Liver (tissue), 9 donors: Measurements from ENCODE around the gene CSF2. TPM values are rescaled to one million over a fixed set of nuclear protein-coding genes. Genes with fewer than 3 reads are reported as not detected.

Source experiments
- DNase-seq: peaks from one replicate; pipeline ENCODE4 v3.0.0-alpha.2; 2017; ENCODE audit warnings: low spot score
- H3K27ac ChIP-seq, 2 donors: one replicate each; pipeline ENCODE4 v1.7.0; 2013; ENCODE audit warnings: inconsistent platforms in 2 of 2, low read length in 2 of 2, control low read depth in 1 of 2, low read depth in 1 of 2, mild to moderate bottlenecking in 1 of 2
- H3K27me3 ChIP-seq, 4 donors: one replicate each; pipeline versions ENCODE4 v1.6.1 to v1.7.0; 2013; ENCODE audit warnings: low read length in 3 of 4, inconsistent platforms in 1 of 4, mild to moderate bottlenecking in 1 of 4, moderate library complexity in 1 of 4; ENCODE audit not compliant: control insufficient read depth in 4 of 4, insufficient read depth in 4 of 4
- H3K36me3 ChIP-seq, 4 donors: one replicate each; pipeline versions ENCODE4 v1.6.1 to v1.7.0; 2013; ENCODE audit warnings: low read length in 3 of 4, mild to moderate bottlenecking in 3 of 4, low read depth in 1 of 4, moderate library complexity in 1 of 4; ENCODE audit not compliant: control insufficient read depth in 4 of 4, insufficient read depth in 3 of 4
- H3K4me1 ChIP-seq, 4 donors: one replicate each; pipeline versions ENCODE4 v1.6.1 to v1.7.0; 2013; ENCODE audit warnings: low read length in 3 of 4, mild to moderate bottlenecking in 3 of 4, moderate library complexity in 1 of 4; ENCODE audit not compliant: control insufficient read depth in 4 of 4, insufficient read depth in 4 of 4
- H3K4me3 ChIP-seq, 3 donors: one replicate each; pipeline versions ENCODE4 v1.6.1 to v1.7.0; 2013; ENCODE audit warnings: low read length in 3 of 3, control low read depth in 1 of 3, low read depth in 1 of 3, mild to moderate bottlenecking in 1 of 3
- H3K9ac ChIP-seq, 2 donors: one replicate each; pipeline ENCODE4 v1.7.0; 2013; ENCODE audit warnings: low read length in 2 of 2, mild to moderate bottlenecking in 2 of 2, moderate library complexity in 2 of 2, control low read depth in 1 of 2, low read depth in 1 of 2
- H3K9me3 ChIP-seq, 4 donors: one replicate each; pipeline versions ENCODE4 v1.6.1 to v1.7.0; 2013; ENCODE audit warnings: low read length in 3 of 4; ENCODE audit not compliant: control insufficient read depth in 4 of 4
- FOXA1 ChIP-seq: IDR thresholded peaks from 2 replicates; pipeline ENCODE4 v1.6.1; 2016; ENCODE audit warnings: antibody characterized with exemption
- FOXA2 ChIP-seq: IDR thresholded peaks from 2 replicates; pipeline ENCODE4 v1.6.1; 2016; ENCODE audit warnings: antibody characterized with exemption
- GABPA ChIP-seq, 2 donors: IDR thresholded peaks in 1 of 2; conservative IDR thresholded peaks in 1 of 2; 2 replicates each; pipeline ENCODE4 v1.6.1; 2016; ENCODE audit warnings: antibody characterized with exemption in 2 of 2, mild to moderate bottlenecking in 1 of 2, moderate library complexity in 1 of 2
- HNF4A ChIP-seq, 2 donors: conservative IDR thresholded peaks; 2 replicates each; pipeline ENCODE4 v1.6.1; 2016; ENCODE audit warnings: antibody characterized with exemption in 2 of 2, mild to moderate bottlenecking in 2 of 2
- HNF4G ChIP-seq: IDR thresholded peaks from 2 replicates; pipeline ENCODE4 v1.6.1; 2016; ENCODE audit warnings: antibody characterized with exemption
- JUND ChIP-seq, 2 donors: IDR thresholded peaks; 2 replicates each; pipeline ENCODE4 v1.6.1; 2016; ENCODE audit warnings: antibody characterized with exemption in 2 of 2
- NR2F2 ChIP-seq: IDR thresholded peaks from 2 replicates; pipeline ENCODE4 v1.6.1; 2016; ENCODE audit warnings: antibody characterized with exemption
- RAD21 ChIP-seq, 2 donors: IDR thresholded peaks; 2 replicates each; pipeline ENCODE4 v1.6.1; 2016; ENCODE audit warnings: antibody characterized with exemption in 2 of 2, mild to moderate bottlenecking in 2 of 2
- RXRA ChIP-seq, 2 donors: IDR thresholded peaks; 2 replicates each; pipeline ENCODE4 v1.6.1; 2017 to 2018; ENCODE audit warnings: antibody characterized with exemption in 2 of 2, mild to moderate bottlenecking in 1 of 2
- SP1 ChIP-seq: IDR thresholded peaks from 2 replicates; pipeline ENCODE4 v1.6.1; 2018; ENCODE audit warnings: antibody characterized with exemption, mild to moderate bottlenecking
- TAF1 ChIP-seq: conservative IDR thresholded peaks from 2 replicates; pipeline ENCODE4 v1.6.1; 2016; ENCODE audit warnings: antibody characterized with exemption, mild to moderate bottlenecking
- YY1 ChIP-seq: IDR thresholded peaks from 2 replicates; pipeline ENCODE4 v1.6.1; 2016; ENCODE audit warnings: antibody characterized with exemption, mild to moderate bottlenecking
- WGBS: extraction: QIAGEN DNeasy Blood & Tissue Kit; methylation state at CpG from one replicate; pipeline ENCODE4 v1.1.7; 2013; 5-methylcytosine and 5-hydroxymethylcytosine counted together
- polyA plus RNA-seq, 2 donors: library from polyadenylated mRNA; stranded (reverse) in 1 of 2; unstranded in 1 of 2; fragments of 200-250 nt in 1 of 2; fragments of >200 nt in 1 of 2; fragmentation: Nextera tagmentation in 1 of 2; extraction: Ambion mirVana in 1 of 2; gene quantifications; one replicate each; pipeline versions ENCODE4 v1.2.1 to v1.2.3, GENCODE V29; 2013 to 2015
- total RNA-seq, 2 donors: library from RNA; depleted of rRNA; stranded (reverse); fragments of >200 nt; gene quantifications; one replicate each; pipeline ENCODE4 v1.2.3, GENCODE V29; 2014
- TF ChIP-seq, protein P1 (sequence below): fragments of 150-350 bp; IDR thresholded peaks from 2 replicates; pipeline ENCODE4 v1.5.1; 2017; ENCODE audit warnings: improper control_type of control experiment, low read depth, low read length; ENCODE audit not compliant: missing input control
- TF ChIP-seq, protein P2 (sequence below): IDR thresholded peaks from 2 replicates; pipeline ENCODE4 v1.6.1; 2016; ENCODE audit warnings: antibody characterized with exemption
- TF ChIP-seq, protein P3 (sequence below): IDR thresholded peaks from 2 replicates; pipeline ENCODE4 v1.6.1; 2016; ENCODE audit warnings: antibody characterized with exemption, mild to moderate bottlenecking
- TF ChIP-seq, protein P4 (sequence below): IDR thresholded peaks from 2 replicates; pipeline ENCODE4 v1.6.1; 2016; ENCODE audit warnings: antibody characterized with exemption
- donor health status: healthy.
- donor health status: healthy.
- donor health status: healthy.
- donor health status: healthy.
- donor health status: healthy.

CSF2 gene
- total and polyA plus RNA-seq, 4 donors, result not detected

DNA sequence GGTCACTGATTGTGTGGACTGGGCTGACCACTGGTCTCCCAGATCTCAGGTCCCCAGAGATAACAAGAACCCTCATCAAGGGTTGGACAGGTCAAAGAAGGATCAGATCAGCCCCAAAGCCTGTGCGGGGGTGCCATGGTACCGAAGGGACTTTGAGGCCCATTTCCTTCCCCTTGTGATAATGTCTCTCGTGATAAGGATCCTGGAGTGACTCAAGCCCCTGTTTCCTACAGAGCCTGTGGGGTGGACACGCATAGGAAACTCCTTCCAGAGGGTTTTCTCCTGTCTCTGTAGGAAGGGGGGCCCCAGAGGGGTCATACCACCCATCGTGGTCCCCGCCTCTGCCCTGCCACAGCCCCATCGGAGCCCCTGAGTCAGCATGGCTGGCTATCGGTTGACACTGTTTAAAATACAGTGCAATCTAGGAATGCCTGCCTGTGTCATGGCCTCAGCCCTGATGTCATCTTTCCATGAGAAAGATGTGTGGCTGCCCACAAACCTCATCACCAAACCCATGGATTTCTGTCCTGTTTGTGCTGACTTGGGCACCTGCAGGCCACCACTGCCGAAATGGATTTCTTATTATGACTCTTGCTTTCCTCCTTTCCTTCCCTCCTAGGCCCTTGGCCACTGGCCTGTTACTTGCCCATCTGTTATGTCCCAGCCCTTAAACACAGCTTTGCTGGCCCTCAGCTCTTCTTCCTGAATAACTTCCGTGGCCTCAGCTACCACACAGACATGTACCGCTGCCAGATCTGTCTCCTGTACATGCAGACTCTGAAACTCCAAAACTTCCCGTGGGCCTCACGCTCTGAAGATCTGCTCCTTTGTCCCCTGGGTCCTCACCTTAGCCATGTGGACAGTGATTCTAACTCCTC is 2.9 kb upstream of the CSF2 start:
- no peak for DNase-seq
- Histone ChIP-seq H3K27ac (no peak overlapping the region), H3K27me3 (no peaks in the 10 kb centered on the region)

DNA sequence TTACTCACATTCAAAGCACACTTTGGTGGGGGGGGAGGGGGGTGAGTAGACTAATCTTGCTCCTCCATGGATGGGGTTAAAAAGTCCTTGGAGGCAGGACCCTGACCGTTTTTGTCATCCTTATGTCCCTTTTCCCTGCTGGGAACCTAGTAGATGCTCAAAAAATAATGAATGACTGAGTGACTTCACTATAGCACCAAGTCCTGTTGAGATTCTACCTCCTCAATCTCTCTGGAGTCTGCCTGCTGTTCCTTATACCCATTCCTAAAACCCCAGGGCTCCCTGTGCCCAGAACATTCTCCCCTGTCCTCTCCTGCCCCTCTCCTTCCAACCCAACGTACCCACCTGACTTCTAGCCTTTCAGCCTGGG is 2.3 kb upstream of the CSF2 start:
- Histone ChIP-seq H3K9me3 (no peaks in the 10 kb centered on the region), H3K36me3 (no peaks in the 10 kb centered on the region), H3K9ac (no peak overlapping the region), H3K4me3 (no peak overlapping the region), H3K4me1 (no peaks in the 10 kb centered on the region), H3K27ac (no peak overlapping the region), H3K27me3 (no peaks in the 10 kb centered on the region)
- WGBS, result 79% methylated on average over 2 of the region's 2 CpGs
- DNase-seq, result no peak
- no peak for TF ChIP-seq HNF4A (conservative IDR thresholded peaks at IDR 0.05)
- TF ChIP-seq NR2F2, result no peak
- TF ChIP-seq, protein P1, sequence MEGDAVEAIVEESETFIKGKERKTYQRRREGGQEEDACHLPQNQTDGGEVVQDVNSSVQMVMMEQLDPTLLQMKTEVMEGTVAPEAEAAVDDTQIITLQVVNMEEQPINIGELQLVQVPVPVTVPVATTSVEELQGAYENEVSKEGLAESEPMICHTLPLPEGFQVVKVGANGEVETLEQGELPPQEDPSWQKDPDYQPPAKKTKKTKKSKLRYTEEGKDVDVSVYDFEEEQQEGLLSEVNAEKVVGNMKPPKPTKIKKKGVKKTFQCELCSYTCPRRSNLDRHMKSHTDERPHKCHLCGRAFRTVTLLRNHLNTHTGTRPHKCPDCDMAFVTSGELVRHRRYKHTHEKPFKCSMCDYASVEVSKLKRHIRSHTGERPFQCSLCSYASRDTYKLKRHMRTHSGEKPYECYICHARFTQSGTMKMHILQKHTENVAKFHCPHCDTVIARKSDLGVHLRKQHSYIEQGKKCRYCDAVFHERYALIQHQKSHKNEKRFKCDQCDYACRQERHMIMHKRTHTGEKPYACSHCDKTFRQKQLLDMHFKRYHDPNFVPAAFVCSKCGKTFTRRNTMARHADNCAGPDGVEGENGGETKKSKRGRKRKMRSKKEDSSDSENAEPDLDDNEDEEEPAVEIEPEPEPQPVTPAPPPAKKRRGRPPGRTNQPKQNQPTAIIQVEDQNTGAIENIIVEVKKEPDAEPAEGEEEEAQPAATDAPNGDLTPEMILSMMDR, result no peak
- TF ChIP-seq JUND (IDR thresholded peaks at IDR 0.05), result no peak
- TF ChIP-seq, protein P2, sequence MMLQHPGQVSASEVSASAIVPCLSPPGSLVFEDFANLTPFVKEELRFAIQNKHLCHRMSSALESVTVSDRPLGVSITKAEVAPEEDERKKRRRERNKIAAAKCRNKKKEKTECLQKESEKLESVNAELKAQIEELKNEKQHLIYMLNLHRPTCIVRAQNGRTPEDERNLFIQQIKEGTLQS, result no peak
- no peak for TF ChIP-seq FOXA2
- no peak for TF ChIP-seq TAF1
- TF ChIP-seq RXRA (IDR thresholded peaks at IDR 0.05), result no peak
- TF ChIP-seq, protein P3, sequence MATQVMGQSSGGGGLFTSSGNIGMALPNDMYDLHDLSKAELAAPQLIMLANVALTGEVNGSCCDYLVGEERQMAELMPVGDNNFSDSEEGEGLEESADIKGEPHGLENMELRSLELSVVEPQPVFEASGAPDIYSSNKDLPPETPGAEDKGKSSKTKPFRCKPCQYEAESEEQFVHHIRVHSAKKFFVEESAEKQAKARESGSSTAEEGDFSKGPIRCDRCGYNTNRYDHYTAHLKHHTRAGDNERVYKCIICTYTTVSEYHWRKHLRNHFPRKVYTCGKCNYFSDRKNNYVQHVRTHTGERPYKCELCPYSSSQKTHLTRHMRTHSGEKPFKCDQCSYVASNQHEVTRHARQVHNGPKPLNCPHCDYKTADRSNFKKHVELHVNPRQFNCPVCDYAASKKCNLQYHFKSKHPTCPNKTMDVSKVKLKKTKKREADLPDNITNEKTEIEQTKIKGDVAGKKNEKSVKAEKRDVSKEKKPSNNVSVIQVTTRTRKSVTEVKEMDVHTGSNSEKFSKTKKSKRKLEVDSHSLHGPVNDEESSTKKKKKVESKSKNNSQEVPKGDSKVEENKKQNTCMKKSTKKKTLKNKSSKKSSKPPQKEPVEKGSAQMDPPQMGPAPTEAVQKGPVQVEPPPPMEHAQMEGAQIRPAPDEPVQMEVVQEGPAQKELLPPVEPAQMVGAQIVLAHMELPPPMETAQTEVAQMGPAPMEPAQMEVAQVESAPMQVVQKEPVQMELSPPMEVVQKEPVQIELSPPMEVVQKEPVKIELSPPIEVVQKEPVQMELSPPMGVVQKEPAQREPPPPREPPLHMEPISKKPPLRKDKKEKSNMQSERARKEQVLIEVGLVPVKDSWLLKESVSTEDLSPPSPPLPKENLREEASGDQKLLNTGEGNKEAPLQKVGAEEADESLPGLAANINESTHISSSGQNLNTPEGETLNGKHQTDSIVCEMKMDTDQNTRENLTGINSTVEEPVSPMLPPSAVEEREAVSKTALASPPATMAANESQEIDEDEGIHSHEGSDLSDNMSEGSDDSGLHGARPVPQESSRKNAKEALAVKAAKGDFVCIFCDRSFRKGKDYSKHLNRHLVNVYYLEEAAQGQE, result no peak
- TF ChIP-seq SP1, result no peak

More for the DNA sequence above, 2.9 kb upstream of the CSF2 start:
- Histone ChIP-seq H3K4me1 (peaks cover 0 to 2% (median 0%) of the 10 kb centered on the region in 4 donors), H3K4me3 (no peak overlapping the region), H3K9ac (no peak overlapping the region), H3K9me3 (no peaks in the 10 kb centered on the region), H3K36me3 (no peaks in the 10 kb centered on the region)
- TF ChIP-seq TAF1 (no peak), GABPA (IDR thresholded peaks at IDR 0.05 in 1 of 2, conservative IDR thresholded peaks at IDR 0.05 in 1 of 2) (no peak), HNF4G (no peak), NR2F2 (no peak), SP1 (no peak), JUND (IDR thresholded peaks at IDR 0.05) (no peak), FOXA2 (no peak), YY1 (no peak), FOXA1 (no peak), HNF4A (conservative IDR thresholded peaks at IDR 0.05) (no peak), RAD21 (IDR thresholded peaks at IDR 0.05) (no peak)
- TF ChIP-seq, protein P2, result no peak
- TF ChIP-seq, protein P1, result no peak
- TF ChIP-seq, protein P4, sequence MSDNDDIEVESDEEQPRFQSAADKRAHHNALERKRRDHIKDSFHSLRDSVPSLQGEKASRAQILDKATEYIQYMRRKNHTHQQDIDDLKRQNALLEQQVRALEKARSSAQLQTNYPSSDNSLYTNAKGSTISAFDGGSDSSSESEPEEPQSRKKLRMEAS, result no peak
- TF ChIP-seq, protein P3, result no peak
- WGBS, result 79% methylated on average over 13 of the region's 13 CpGs
